ENCODE measurements around the gene CYP11A1.

DNA sequence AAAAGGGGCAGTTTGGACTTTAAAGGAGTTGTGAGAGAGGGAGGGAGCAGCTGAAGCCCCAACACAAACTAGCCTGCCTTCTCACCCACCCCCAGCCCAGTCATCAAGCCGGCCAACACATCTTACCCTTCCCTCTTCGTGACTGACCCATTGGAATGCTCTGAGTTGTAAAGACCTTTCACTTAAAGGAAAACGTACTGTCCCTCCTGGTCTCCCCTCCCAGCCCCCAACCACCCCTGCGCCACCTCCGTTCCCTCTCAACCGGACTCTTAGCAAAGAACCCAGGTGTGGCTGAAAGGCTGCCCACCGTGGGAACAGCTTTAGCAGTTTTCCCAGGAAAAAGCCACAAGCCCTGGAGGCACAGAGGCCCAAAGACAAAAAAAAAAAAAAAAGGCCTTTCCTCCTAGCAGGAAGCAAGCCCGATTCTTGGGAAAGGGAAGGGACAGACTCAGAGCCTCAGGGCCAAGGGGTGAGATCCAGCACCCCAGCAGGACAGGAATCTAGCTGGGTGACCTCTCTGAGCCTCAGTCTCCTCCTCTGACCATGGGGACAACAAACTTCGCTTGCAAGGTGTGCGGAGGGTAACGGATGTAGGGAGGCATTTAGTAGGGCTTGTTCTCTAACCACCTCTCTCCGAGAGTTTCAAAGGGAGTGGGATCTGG lies 2.4 kb downstream of the CYP11A1 start:
- no peak for TF ChIP-seq EZH2 (IDR thresholded peaks at IDR 0.05)
- TF ChIP-seq POLR2AphosphoS5 (IDR thresholded peaks at IDR 0.05; ENCODE audit: borderline replicate concordance, low read depth, low read length) = no peak

Measured in SK-N-MC (cell line).